HL-60 (cell line): Measurements from ENCODE around the gene TXN.

Source experiments
- CTCF ChIP-seq: IDR thresholded peaks from one replicate; pipeline ENCODE4 v1.5.1; 2011; ENCODE audit warnings: low read length, control low read depth, inconsistent platforms; ENCODE audit not compliant: insufficient read depth
- GABPA ChIP-seq: IDR thresholded peaks from 2 replicates; pipeline ENCODE4 v1.6.1; 2012; ENCODE audit warnings: low read depth
- POLR2AphosphoS5 ChIP-seq: IDR thresholded peaks from 2 replicates; pipeline ENCODE4 v1.6.1; 2012; ENCODE audit warnings: low read depth
- REST ChIP-seq: IDR thresholded peaks from 2 replicates; pipeline ENCODE4 v1.6.1; 2012; ENCODE audit warnings: low read depth; ENCODE audit not compliant: insufficient replicate concordance

- TF ChIP-seq CTCF, result no peak
- TF ChIP-seq REST, result no peak
- TF ChIP-seq POLR2AphosphoS5, result no peak
- TF ChIP-seq GABPA, result no peak
Observed at GRCh38 chr9:110214090-110214489, 42.2 kb downstream of the TXN start.
